ENCODE data around the gene LPXN.
A peak's percentile ranks its signal among the peaks of the same experiment; 100 is the strongest.

LPXN gene

DNA sequence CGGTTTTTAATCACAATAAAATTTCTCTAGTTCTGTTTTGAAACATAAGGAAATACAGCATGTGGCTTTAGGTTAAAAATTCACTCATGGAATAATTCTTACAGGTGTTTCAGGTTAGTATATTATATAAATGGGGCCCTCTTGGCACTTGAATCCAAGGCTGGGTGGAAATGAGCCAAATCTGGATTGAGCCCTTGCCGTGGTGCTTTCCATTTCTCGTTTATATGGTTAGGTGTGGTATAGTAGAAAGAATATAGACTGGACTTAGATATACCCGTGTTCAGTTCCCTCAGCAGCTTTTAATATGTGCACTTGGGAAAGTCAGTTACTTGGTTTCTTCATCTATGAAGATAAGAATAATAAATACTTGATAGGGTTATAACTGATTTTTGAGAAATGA lies 19.2 kb upstream of the LPXN start:
- Histone ChIP-seq H3K4me1 (ENCODE audit: insufficient read depth, poor library complexity, severe bottlenecking) (peaks cover 6% of the 10 kb centered on the region), H3K4me3 (ENCODE audit: severe bottlenecking) (no peak overlapping the region), H3K9me3 (ENCODE audit: severe bottlenecking) (no peaks in the 10 kb centered on the region), H3K36me3 (ENCODE audit: low read depth) (peaks cover 63% of the 10 kb centered on the region), H3K27me3 (ENCODE audit: insufficient read depth, poor library complexity, severe bottlenecking) (no peaks in the 10 kb centered on the region), H3K27ac (ENCODE audit: poor library complexity, severe bottlenecking) (no peak overlapping the region)
- DNase-seq (ENCODE audit: low spot score) (no peak), ATAC-seq (ENCODE audit: low read depth) (no peak)
- TF ChIP-seq, protein P1, sequence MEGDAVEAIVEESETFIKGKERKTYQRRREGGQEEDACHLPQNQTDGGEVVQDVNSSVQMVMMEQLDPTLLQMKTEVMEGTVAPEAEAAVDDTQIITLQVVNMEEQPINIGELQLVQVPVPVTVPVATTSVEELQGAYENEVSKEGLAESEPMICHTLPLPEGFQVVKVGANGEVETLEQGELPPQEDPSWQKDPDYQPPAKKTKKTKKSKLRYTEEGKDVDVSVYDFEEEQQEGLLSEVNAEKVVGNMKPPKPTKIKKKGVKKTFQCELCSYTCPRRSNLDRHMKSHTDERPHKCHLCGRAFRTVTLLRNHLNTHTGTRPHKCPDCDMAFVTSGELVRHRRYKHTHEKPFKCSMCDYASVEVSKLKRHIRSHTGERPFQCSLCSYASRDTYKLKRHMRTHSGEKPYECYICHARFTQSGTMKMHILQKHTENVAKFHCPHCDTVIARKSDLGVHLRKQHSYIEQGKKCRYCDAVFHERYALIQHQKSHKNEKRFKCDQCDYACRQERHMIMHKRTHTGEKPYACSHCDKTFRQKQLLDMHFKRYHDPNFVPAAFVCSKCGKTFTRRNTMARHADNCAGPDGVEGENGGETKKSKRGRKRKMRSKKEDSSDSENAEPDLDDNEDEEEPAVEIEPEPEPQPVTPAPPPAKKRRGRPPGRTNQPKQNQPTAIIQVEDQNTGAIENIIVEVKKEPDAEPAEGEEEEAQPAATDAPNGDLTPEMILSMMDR (IDR thresholded peaks at IDR 0.05; ENCODE audit: poor library complexity, severe bottlenecking), result no peak

DNA sequence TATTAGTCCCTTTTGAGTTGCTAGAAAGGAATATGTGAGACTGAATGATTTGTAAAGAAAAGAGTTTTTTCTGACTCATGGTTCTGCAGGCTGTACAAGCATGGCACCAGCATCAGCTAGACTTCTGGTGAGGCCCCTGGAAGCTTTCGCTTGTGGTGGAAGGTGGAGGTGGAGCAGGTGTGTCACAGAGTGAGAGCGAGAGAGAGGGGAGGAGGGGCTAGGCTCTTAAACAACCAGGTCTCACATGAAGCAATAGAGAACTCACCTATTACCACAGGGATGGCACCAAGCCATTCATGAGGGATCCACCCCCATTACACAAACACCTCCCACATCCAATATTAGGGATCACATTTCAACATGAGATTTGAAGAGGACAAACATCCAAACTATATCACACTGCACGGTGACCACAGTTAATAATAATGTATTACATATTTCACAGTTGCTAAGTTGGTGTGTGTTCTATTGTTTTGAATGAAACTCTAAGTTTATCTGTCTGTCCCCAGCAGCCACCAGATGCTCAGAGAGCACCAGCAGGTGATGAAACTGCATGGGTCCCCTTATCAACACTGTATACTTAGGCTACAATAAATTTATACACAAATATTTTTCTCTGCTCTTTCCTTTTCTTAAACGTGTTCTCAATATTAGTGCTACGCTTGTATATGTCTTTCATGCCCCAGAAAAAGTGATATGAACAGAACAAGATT lies 17.3 kb upstream of the LPXN start:
- TF ChIP-seq, protein P1 (IDR thresholded peaks at IDR 0.05; ENCODE audit: poor library complexity, severe bottlenecking), result no peak
- Histone ChIP-seq H3K9me3 (ENCODE audit: severe bottlenecking) (no peaks in the 10 kb centered on the region), H3K4me1 (ENCODE audit: insufficient read depth, poor library complexity, severe bottlenecking) (peaks cover 6% of the 10 kb centered on the region), H3K27ac (ENCODE audit: poor library complexity, severe bottlenecking) (no peak overlapping the region), H3K36me3 (ENCODE audit: low read depth) (peaks cover 70% of the 10 kb centered on the region), H3K27me3 (ENCODE audit: insufficient read depth, poor library complexity, severe bottlenecking) (no peaks in the 10 kb centered on the region), H3K4me3 (ENCODE audit: severe bottlenecking) (no peak overlapping the region)
- DNase-seq (ENCODE audit: low spot score) (no peak), ATAC-seq (ENCODE audit: low read depth) (peak; percentile 38; the same call in 2 of the 3 replicates)

DNA sequence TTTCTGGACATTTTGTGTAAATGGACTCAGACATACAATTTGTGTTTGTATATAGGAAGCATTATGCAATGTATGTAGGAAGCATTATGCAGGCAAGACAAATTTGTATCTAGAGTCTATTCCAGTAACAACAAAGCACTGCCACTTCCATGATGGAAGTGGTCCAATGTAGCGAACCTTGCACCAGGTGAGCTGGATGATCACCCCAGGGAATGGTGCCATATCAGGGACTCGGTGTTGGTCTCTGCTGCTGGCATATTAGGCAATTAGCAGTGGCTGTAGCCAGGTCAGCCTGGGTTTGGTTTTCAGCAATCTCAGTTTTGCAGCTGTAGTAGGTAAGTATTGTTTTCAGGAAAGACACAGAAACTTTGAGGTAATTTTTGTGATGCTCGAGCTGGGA lies 16.0 kb upstream of the LPXN start:
- Histone ChIP-seq H3K4me3 (ENCODE audit: severe bottlenecking) (no peak overlapping the region), H3K4me1 (ENCODE audit: insufficient read depth, poor library complexity, severe bottlenecking) (peaks cover 6% of the 10 kb centered on the region), H3K27me3 (ENCODE audit: insufficient read depth, poor library complexity, severe bottlenecking) (no peaks in the 10 kb centered on the region), H3K9me3 (ENCODE audit: severe bottlenecking) (no peaks in the 10 kb centered on the region), H3K36me3 (ENCODE audit: low read depth) (peaks cover 83% of the 10 kb centered on the region), H3K27ac (ENCODE audit: poor library complexity, severe bottlenecking) (no peak overlapping the region)
- DNase-seq (ENCODE audit: low spot score) (no peak), ATAC-seq (ENCODE audit: low read depth) (no peak)
- TF ChIP-seq, protein P1 (IDR thresholded peaks at IDR 0.05; ENCODE audit: poor library complexity, severe bottlenecking), result no peak

DNA sequence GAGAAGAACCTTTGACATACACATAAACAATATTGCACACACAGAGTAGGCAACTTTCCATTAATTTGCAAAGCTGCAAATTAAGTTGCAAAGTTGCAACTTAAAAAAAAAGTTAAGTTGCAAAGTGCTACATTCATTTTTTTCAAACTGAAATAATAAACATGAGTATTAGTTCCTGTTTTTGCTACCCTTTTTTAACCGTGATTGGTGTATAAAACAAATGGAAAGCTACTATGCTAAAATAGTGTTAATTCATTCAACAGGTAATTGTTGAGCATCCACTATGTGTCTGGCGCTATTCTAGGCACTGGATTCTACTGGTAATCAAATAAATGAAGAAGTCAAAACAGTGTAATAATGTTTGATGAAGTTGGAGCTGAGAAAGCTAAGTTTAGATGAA lies 11.3 kb upstream of the LPXN start:
- no peak for ATAC-seq (ENCODE audit: low read depth)
- peaks cover 82% of the 10 kb centered on the region for H3K36me3 ChIP-seq (ENCODE audit: low read depth)
- TF ChIP-seq, protein P1 (IDR thresholded peaks at IDR 0.05; ENCODE audit: poor library complexity, severe bottlenecking), result no peak

DNA sequence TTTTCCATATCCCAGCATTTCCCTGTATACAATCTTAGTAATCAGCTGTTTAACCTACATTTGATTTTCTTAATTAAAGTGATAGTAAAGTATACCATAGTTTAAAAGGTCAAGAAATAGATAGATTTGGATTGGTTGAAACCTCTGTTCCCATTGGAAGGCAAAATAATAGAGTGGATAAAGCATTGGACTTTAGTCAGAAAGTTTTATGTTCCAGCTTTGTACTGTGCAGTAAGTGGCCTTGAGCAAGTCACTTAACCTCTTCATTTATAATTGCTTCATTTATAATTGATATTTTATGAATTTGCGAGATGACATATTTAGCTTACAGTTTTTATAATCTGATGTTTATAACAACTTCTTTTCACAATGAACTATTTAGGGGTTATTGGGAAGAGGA lies 6.8 kb upstream of the LPXN start:
- Histone ChIP-seq H3K4me3 (ENCODE audit: severe bottlenecking) (no peak overlapping the region), H3K9me3 (ENCODE audit: severe bottlenecking) (no peaks in the 10 kb centered on the region), H3K27me3 (ENCODE audit: insufficient read depth, poor library complexity, severe bottlenecking) (no peaks in the 10 kb centered on the region), H3K36me3 (ENCODE audit: low read depth) (peaks cover 58% of the 10 kb centered on the region), H3K4me1 (ENCODE audit: insufficient read depth, poor library complexity, severe bottlenecking) (peaks cover 21% of the 10 kb centered on the region), H3K27ac (ENCODE audit: poor library complexity, severe bottlenecking) (no peak overlapping the region)
- DNase-seq (ENCODE audit: low spot score), result no peak
- TF ChIP-seq, protein P1 (IDR thresholded peaks at IDR 0.05; ENCODE audit: poor library complexity, severe bottlenecking), result no peak
- ATAC-seq (ENCODE audit: low read depth), result no peak

More for the DNA sequence above, 11.3 kb upstream of the LPXN start:
- Histone ChIP-seq H3K4me3 (ENCODE audit: severe bottlenecking) (no peak overlapping the region), H3K27ac (ENCODE audit: poor library complexity, severe bottlenecking) (no peak overlapping the region), H3K4me1 (ENCODE audit: insufficient read depth, poor library complexity, severe bottlenecking) (peaks cover 17% of the 10 kb centered on the region), H3K27me3 (ENCODE audit: insufficient read depth, poor library complexity, severe bottlenecking) (no peaks in the 10 kb centered on the region), H3K9me3 (ENCODE audit: severe bottlenecking) (no peaks in the 10 kb centered on the region)
- no peak for DNase-seq (ENCODE audit: low spot score)
